Measurements from ENCODE around the gene KIAA0586.

GRCh38 chr14:58575956-58576355 lies 148.4 kb downstream of the KIAA0586 start:
- TF ChIP-seq, protein P1, sequence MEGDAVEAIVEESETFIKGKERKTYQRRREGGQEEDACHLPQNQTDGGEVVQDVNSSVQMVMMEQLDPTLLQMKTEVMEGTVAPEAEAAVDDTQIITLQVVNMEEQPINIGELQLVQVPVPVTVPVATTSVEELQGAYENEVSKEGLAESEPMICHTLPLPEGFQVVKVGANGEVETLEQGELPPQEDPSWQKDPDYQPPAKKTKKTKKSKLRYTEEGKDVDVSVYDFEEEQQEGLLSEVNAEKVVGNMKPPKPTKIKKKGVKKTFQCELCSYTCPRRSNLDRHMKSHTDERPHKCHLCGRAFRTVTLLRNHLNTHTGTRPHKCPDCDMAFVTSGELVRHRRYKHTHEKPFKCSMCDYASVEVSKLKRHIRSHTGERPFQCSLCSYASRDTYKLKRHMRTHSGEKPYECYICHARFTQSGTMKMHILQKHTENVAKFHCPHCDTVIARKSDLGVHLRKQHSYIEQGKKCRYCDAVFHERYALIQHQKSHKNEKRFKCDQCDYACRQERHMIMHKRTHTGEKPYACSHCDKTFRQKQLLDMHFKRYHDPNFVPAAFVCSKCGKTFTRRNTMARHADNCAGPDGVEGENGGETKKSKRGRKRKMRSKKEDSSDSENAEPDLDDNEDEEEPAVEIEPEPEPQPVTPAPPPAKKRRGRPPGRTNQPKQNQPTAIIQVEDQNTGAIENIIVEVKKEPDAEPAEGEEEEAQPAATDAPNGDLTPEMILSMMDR (IDR thresholded peaks at IDR 0.05 in 4 of 5, conservative IDR thresholded peaks at IDR 0.05 in 1 of 5), result no peak
- TF ChIP-seq POLR2A (IDR thresholded peaks at IDR 0.05), result no peak
